Keratinocyte (primary cell): ENCODE measurements around the gene LRRTM2. TPM values are rescaled to one million over a fixed set of nuclear protein-coding genes. Genes with fewer than 3 reads are reported as not detected.

Experiments
- DNase-seq: peaks from one replicate; pipeline ENCODE4 v3.0.0-alpha.2; 2011; ENCODE audit warnings: low read depth, missing footprints, low spot score
- FAIRE-seq: peaks from 2 replicates; lab custom pipeline; 2011; peaks lifted over from hg19 to GRCh38; lab: Jason Lieb, UNC
- H2AFZ ChIP-seq: 2 replicates; pipeline ENCODE4 v1.6.0; 2012; ENCODE audit warnings: low read length, control low read depth, inconsistent platforms; ENCODE audit not compliant: control insufficient read depth
- H3K27ac ChIP-seq: 2 replicates; pipeline ENCODE4 v1.5.1; 2011; ENCODE audit warnings: low read length; ENCODE audit not compliant: control insufficient read depth, insufficient read depth
- H3K27me3 ChIP-seq: 3 replicates; pipeline ENCODE4 v1.6.0; 2011; ENCODE audit warnings: low read length; ENCODE audit not compliant: control insufficient read depth, insufficient read depth; ENCODE audit errors: extremely low read depth
- H3K36me3 ChIP-seq, 2 experiments: 2 replicates in 1 of 2; 3 replicates in 1 of 2; pipeline ENCODE4 v1.5.1; 2011; ENCODE audit warnings: low read length in 2 of 2, mild to moderate bottlenecking in 1 of 2; ENCODE audit not compliant: control insufficient read depth in 2 of 2, insufficient read depth in 2 of 2; ENCODE audit errors: extremely low read depth in 1 of 2
- H3K4me1 ChIP-seq: 3 replicates; pipeline ENCODE4 v1.5.1; 2011; ENCODE audit warnings: low read length; ENCODE audit not compliant: control insufficient read depth, insufficient read depth; ENCODE audit errors: extremely low read depth
- H3K4me2 ChIP-seq: 3 replicates; pipeline ENCODE4 v1.6.0; 2011; ENCODE audit warnings: low read depth, low read length; ENCODE audit not compliant: control insufficient read depth, insufficient read depth; ENCODE audit errors: extremely low read depth
- H3K4me3 ChIP-seq, 3 experiments: fragments of 200-600 bp in 1 of 3; sonication (generic) in 1 of 3; 2 replicates in 2 of 3; 3 replicates in 1 of 3; pipeline ENCODE4 v1.5.1; 2011 to 2016; ENCODE audit warnings: low read length in 3 of 3, mild to moderate bottlenecking in 3 of 3, control low read depth in 2 of 3, inconsistent platforms in 1 of 3, low read depth in 1 of 3, mixed read lengths in 1 of 3, mixed run types in 1 of 3, moderate library complexity in 1 of 3; ENCODE audit not compliant: control insufficient read depth in 2 of 3, insufficient read depth in 2 of 3; ENCODE audit errors: extremely low read depth in 1 of 3
- H3K79me2 ChIP-seq: 2 replicates; pipeline ENCODE4 v1.6.0; 2012; ENCODE audit warnings: low read length; ENCODE audit not compliant: control insufficient read depth, insufficient read depth
- H3K9ac ChIP-seq: 3 replicates; pipeline ENCODE4 v1.6.0; 2011; ENCODE audit warnings: low read length; ENCODE audit not compliant: control insufficient read depth, insufficient read depth; ENCODE audit errors: extremely low read depth
- H3K9me1 ChIP-seq: 3 replicates; pipeline ENCODE4 v1.6.0; 2011; ENCODE audit warnings: low read length; ENCODE audit not compliant: control insufficient read depth, insufficient read depth; ENCODE audit errors: extremely low read depth
- H3K9me3 ChIP-seq: 2 replicates; pipeline ENCODE4 v1.5.1; 2012; ENCODE audit warnings: low read depth, low read length; ENCODE audit not compliant: control insufficient read depth
- H4K20me1 ChIP-seq: 3 replicates; pipeline ENCODE4 v1.6.0; 2011; ENCODE audit warnings: low read length; ENCODE audit not compliant: control insufficient read depth, insufficient read depth; ENCODE audit errors: extremely low read depth
- CTCF ChIP-seq, 3 experiments: IDR thresholded peaks in 1 of 3; conservative IDR thresholded peaks in 1 of 3; optimal IDR thresholded peaks in 1 of 3; 2 replicates in 2 of 3; 3 replicates in 1 of 3; pipeline versions ENCODE3 to v1.5.1; 2011; ENCODE audit warnings: low read length in 3 of 3, mild to moderate bottlenecking in 3 of 3, moderate library complexity in 2 of 3, control low read depth in 1 of 3, inconsistent platforms in 1 of 3; ENCODE audit not compliant: insufficient read depth in 2 of 3; ENCODE audit errors: extremely low read depth in 1 of 3
- EZH2 ChIP-seq: IDR thresholded peaks from one replicate; pipeline ENCODE4 v1.6.1; 2012; ENCODE audit warnings: inconsistent platforms, mild to moderate bottlenecking, low read length, moderate library complexity
- dilution Hi-C: fragments of 300-500 bp; cut with MboI; formaldehyde crosslinking; loops from one replicate; pipeline ENCODE4 v1.7.0; 2020; ENCODE audit warnings: low sequenced_read_pairs; ENCODE audit not compliant: extremely low pct_ligation_motif_present
- polyA plus RNA-seq, 5 experiments: library from polyadenylated mRNA; depleted of rRNA in 3 of 5; stranded (reverse) in 3 of 5; stranded (forward) in 1 of 5; unstranded in 1 of 5; fragments of >200 nt; gene quantifications; 1 replicate in 1 of 5; 2 replicates in 3 of 5; 3 replicates in 1 of 5; pipeline versions ENCODE4 v1.2.1 to v1.2.3, GENCODE V29; 2011 to 2012; ENCODE audit warnings: missing spikeins in 2 of 5, low read depth in 1 of 5, low replicate concordance in 1 of 5

Gene LRRTM2
- polyA plus RNA-seq, 1 donor (not counting 4 experiments of a cell fraction or from before 2014, with no cell fraction given) = not detected

GRCh38 chr5:138876811-138877210 is 1.7 kb upstream of the LRRTM2 start:
- TF ChIP-seq CTCF (optimal IDR thresholded peaks at IDR 0.05 in 1 of 3, IDR thresholded peaks at IDR 0.05 in 1 of 3, conservative IDR thresholded peaks at IDR 0.05 in 1 of 3; ENCODE audit: extremely low read depth in 1 of 3, insufficient read depth in 2 of 3, low read length in 3 of 3) (no peak), EZH2 (no peak)
- Histone ChIP-seq H2AFZ (no peak overlapping the region), H3K4me2 (no peak overlapping the region), H4K20me1 (no peaks in the 10 kb centered on the region), H3K4me1 (peaks cover under 1% of the 10 kb centered on the region), H3K4me3 (no peak overlapping the region), H3K9me3 (no peaks in the 10 kb centered on the region), H3K36me3 (peaks cover 0 to 8% of the 10 kb centered on the region in 2 experiments), H3K27me3 (no peaks in the 10 kb centered on the region), H3K9me1 (peaks cover 2% of the 10 kb centered on the region), H3K27ac (no peak overlapping the region), H3K79me2 (peaks cover 85% of the 10 kb centered on the region), H3K9ac (no peak overlapping the region)
- dilution Hi-C loops = no loop called here
- DNase-seq = no peak
- FAIRE-seq = no peak

GRCh38 chr5:138875946-138876345 is 811 bp upstream of the LRRTM2 start:
- Histone ChIP-seq H3K4me3 (no peak overlapping the region), H3K36me3 (peaks cover 0 to 5% of the 10 kb centered on the region in 2 experiments), H3K27me3 (no peaks in the 10 kb centered on the region), H3K9ac (no peak overlapping the region), H3K9me3 (no peaks in the 10 kb centered on the region), H3K9me1 (peaks cover 2% of the 10 kb centered on the region), H3K79me2 (peaks cover 85% of the 10 kb centered on the region), H3K4me2 (no peak overlapping the region), H4K20me1 (peaks cover 2% of the 10 kb centered on the region), H3K4me1 (peaks cover 9% of the 10 kb centered on the region), H2AFZ (no peak overlapping the region), H3K27ac (no peak overlapping the region)
- DNase-seq = no peak
- dilution Hi-C loops = no loop called here
- no peak for FAIRE-seq
- no peak for TF ChIP-seq EZH2

- Histone ChIP-seq H3K9me1 (peaks cover 2% of the 10 kb centered on the region), H3K36me3 (peaks cover 0 to 3% of the 10 kb centered on the region in 2 experiments), H3K4me3 (no peak overlapping the region), H3K27me3 (no peaks in the 10 kb centered on the region), H3K9ac (no peak overlapping the region), H4K20me1 (peaks cover 2% of the 10 kb centered on the region), H3K27ac (no peak overlapping the region), H3K4me2 (no peak overlapping the region), H3K9me3 (no peaks in the 10 kb centered on the region), H2AFZ (no peak overlapping the region), H3K79me2 (peaks cover 84% of the 10 kb centered on the region), H3K4me1 (peaks cover 13% of the 10 kb centered on the region)
- no peak for DNase-seq
- TF ChIP-seq CTCF (optimal IDR thresholded peaks at IDR 0.05 in 1 of 3, IDR thresholded peaks at IDR 0.05 in 1 of 3, conservative IDR thresholded peaks at IDR 0.05 in 1 of 3; ENCODE audit: extremely low read depth in 1 of 3, insufficient read depth in 2 of 3, low read length in 3 of 3) (no peak), EZH2 (no peak)
- dilution Hi-C loops = no loop called here
- no peak for FAIRE-seq
Measured at GRCh38 chr5:138875552-138875875, 379 bp upstream of the LRRTM2 start.
